Erythroblast (primary cell): ENCODE results near the gene SRSF10.

Source experiments
- GATA1 ChIP-seq: IDR thresholded peaks from 2 replicates; pipeline ENCODE4 v1.6.1; 2011; ENCODE audit warnings: low read depth, mild to moderate bottlenecking, control low read depth, low read length, moderate library complexity
- POLR2A ChIP-seq: IDR thresholded peaks from 2 replicates; pipeline ENCODE4 v1.6.1; 2011; ENCODE audit warnings: mild to moderate bottlenecking, low read length

- no peak for TF ChIP-seq POLR2A
- TF ChIP-seq GATA1, result no peak
Observed at GRCh38 chr1:24005163-24005562, 25.0 kb upstream of the SRSF10 start.
